Measurements from ENCODE around the gene ESYT1.
A peak's percentile ranks its signal among the peaks of the same experiment; 100 is the strongest.

Gene ESYT1

DNA sequence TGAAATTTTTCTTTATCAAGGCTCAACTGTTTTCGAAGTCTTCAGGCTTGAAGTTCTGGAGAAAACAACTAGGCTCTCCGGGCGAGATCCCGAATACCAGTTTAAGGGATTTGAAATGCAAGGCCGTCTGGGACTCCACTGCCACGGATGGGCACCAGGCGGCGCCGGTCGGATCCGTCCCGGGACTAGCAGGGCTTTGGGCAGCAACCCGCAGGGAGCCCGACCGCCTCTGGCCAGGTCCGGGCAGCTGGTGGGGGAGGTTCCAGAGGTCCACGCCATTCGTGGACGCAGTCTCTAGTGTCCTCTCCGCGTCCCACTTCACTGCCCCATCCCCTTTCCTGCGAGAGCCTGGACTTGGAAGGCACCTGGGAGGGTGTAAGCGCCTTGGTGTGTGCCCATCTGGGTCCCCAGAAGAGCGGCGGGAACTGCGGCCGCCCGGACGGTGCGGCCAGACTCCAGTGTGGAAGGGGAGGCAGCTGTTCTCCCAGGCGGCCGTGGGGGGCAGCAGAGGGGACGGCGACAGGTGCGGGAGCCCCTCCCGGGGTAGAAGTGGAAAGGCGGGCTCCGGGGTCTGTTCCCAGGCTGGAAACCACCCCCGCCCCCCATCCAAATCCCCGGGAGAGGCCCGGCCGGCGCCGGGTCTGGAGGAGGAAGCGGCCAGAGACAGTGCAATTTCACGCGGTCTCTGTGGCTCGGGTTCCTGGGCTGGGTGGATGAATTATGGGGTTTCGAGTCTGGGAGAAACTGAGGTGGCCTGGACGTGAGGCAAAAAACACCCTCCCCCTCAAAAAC is 48.9 kb upstream of the ESYT1 start (continued):
- TF ChIP-seq PATZ1 (tag by site-specific recombination; IDR thresholded peaks at IDR 0.05) (peak; percentile 70), ZNF768 (tag by site-specific recombination; IDR thresholded peaks at IDR 0.05) (no peak), BCL11B (tag by site-specific recombination; IDR thresholded peaks at IDR 0.05; ENCODE audit: low read depth) (peak; percentile 81; the same call in 1 of the 2 replicates), SP3 (tag by site-specific recombination; IDR thresholded peaks at IDR 0.05) (no peak), ZNF501 (tag by site-specific recombination; IDR thresholded peaks at IDR 0.05) (peak; percentile 91), GLI4 (tag by site-specific recombination; IDR thresholded peaks at IDR 0.05) (no peak; the same call in 1 of the 2 replicates), ZNF138 (tag by site-specific recombination; IDR thresholded peaks at IDR 0.05; ENCODE audit: borderline replicate concordance) (no peak), ZSCAN5A (tag by site-specific recombination; IDR thresholded peaks at IDR 0.05) (no peak), ZNF311 (tag by site-specific recombination; IDR thresholded peaks at IDR 0.05; ENCODE audit: borderline replicate concordance) (no peak), ZNF146 (tag by site-specific recombination; IDR thresholded peaks at IDR 0.05) (no peak), ZNF184 (tag by site-specific recombination; IDR thresholded peaks at IDR 0.05) (no peak), MZF1 (tag by site-specific recombination; IDR thresholded peaks at IDR 0.05; ENCODE audit: borderline replicate concordance) (no peak; the same call in none of the 2 replicates), PRDM1 (tag by site-specific recombination; IDR thresholded peaks at IDR 0.05) (no peak), RBAK (tag by site-specific recombination; IDR thresholded peaks at IDR 0.05) (no peak), ZNF121 (tag by site-specific recombination; IDR thresholded peaks at IDR 0.05) (no peak), ZFP41 (tag by site-specific recombination; IDR thresholded peaks at IDR 0.05; ENCODE audit: borderline replicate concordance) (no peak), ZNF223 (tag by site-specific recombination; IDR thresholded peaks at IDR 0.05) (no peak), KLF16 (tag by site-specific recombination; IDR thresholded peaks at IDR 0.05) (peak; percentile 74; the same call in 1 of the 2 replicates), ZNF140 (tag by site-specific recombination; IDR thresholded peaks at IDR 0.05) (no peak), ZNF558 (tag by site-specific recombination; IDR thresholded peaks at IDR 0.05) (no peak), ZNF530 (tag by site-specific recombination; IDR thresholded peaks at IDR 0.05; ENCODE audit: low read depth) (no peak), SP7 (tag by site-specific recombination; IDR thresholded peaks at IDR 0.05) (peak; percentile 83)
- TF ChIP-seq, protein P1, sequence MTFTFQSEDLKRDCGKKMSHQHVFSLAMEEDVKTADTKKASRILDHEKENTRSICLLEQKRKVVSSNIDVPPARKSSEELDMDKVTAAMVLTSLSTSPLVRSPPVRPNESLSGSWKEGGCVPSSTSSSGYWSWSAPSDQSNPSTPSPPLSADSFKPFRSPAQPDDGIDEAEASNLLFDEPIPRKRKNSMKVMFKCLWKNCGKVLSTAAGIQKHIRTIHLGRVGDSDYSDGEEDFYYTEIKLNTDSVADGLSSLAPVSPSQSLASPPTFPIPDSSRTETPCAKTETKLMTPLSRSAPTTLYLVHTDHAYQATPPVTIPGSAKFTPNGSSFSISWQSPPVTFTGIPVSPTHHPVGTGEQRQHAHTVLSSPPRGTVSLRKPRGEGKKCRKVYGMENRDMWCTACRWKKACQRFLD (tag by site-specific recombination; IDR thresholded peaks at IDR 0.05), result no peak
- TF ChIP-seq, protein P2, sequence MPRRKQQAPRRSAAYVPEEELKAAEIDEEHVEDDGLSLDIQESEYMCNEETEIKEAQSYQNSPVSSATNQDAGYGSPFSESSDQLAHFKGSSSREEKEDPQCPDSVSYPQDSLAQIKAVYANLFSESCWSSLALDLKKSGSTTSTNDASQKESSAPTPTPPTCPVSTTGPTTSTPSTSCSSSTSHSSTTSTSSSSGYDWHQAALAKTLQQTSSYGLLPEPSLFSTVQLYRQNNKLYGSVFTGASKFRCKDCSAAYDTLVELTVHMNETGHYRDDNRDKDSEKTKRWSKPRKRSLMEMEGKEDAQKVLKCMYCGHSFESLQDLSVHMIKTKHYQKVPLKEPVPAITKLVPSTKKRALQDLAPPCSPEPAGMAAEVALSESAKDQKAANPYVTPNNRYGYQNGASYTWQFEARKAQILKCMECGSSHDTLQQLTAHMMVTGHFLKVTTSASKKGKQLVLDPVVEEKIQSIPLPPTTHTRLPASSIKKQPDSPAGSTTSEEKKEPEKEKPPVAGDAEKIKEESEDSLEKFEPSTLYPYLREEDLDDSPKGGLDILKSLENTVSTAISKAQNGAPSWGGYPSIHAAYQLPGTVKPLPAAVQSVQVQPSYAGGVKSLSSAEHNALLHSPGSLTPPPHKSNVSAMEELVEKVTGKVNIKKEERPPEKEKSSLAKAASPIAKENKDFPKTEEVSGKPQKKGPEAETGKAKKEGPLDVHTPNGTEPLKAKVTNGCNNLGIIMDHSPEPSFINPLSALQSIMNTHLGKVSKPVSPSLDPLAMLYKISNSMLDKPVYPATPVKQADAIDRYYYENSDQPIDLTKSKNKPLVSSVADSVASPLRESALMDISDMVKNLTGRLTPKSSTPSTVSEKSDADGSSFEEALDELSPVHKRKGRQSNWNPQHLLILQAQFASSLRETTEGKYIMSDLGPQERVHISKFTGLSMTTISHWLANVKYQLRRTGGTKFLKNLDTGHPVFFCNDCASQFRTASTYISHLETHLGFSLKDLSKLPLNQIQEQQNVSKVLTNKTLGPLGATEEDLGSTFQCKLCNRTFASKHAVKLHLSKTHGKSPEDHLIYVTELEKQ (tag by site-specific recombination; IDR thresholded peaks at IDR 0.05; ENCODE audit: borderline replicate concordance), result no peak
- TF ChIP-seq, protein P3, sequence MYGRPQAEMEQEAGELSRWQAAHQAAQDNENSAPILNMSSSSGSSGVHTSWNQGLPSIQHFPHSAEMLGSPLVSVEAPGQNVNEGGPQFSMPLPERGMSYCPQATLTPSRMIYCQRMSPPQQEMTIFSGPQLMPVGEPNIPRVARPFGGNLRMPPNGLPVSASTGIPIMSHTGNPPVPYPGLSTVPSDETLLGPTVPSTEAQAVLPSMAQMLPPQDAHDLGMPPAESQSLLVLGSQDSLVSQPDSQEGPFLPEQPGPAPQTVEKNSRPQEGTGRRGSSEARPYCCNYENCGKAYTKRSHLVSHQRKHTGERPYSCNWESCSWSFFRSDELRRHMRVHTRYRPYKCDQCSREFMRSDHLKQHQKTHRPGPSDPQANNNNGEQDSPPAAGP (tag by site-specific recombination; IDR thresholded peaks at IDR 0.05), result peak; percentile 85
- TF ChIP-seq, protein P4, sequence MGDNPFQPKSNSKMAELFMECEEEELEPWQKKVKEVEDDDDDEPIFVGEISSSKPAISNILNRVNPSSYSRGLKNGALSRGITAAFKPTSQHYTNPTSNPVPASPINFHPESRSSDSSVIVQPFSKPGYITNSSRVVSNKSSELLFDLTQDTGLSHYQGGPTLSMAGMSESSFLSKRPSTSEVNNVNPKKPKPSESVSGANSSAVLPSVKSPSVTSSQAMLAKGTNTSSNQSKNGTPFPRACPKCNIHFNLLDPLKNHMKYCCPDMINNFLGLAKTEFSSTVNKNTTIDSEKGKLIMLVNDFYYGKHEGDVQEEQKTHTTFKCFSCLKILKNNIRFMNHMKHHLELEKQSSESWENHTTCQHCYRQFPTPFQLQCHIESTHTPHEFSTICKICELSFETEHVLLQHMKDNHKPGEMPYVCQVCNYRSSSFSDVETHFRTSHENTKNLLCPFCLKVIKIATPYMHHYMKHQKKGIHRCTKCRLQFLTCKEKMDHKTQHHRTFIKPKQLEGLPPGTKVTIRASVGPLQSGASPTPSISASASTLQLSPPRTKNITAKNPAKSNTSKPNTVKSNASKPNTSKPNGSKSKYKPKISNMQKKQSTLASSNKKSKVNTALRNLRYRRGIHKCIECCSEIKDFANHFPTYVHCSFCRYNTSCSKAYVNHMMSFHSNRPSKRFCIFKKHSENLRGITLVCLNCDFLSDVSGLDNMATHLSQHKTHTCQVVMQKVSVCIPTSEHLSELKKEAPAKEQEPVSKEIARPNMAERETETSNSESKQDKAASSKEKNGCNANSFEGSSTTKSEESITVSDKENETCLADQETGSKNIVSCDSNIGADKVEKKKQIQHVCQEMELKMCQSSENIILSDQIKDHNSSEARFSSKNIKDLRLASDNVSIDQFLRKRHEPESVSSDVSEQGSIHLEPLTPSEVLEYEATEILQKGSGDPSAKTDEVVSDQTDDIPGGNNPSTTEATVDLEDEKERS (tag by site-specific recombination; IDR thresholded peaks at IDR 0.05), result no peak
